Effector CD8-positive, alpha-beta T cell (primary cell): ENCODE results near the gene USP17L13.
"Not testable (repeated sequence)": the region's sequence is repeated elsewhere in the genome, so short reads cannot be mapped to it uniquely, and the experiment has no call there.

Experiments
- DNase-seq: peaks from one replicate; lab custom pipeline; 2025; lab: John Stamatoyannopoulos, UW
- total RNA-seq, 4 experiments: gene quantifications; one replicate each; lab custom pipeline; 2026; lab: John Stamatoyannopoulos, UW

USP17L13 gene, protein sequence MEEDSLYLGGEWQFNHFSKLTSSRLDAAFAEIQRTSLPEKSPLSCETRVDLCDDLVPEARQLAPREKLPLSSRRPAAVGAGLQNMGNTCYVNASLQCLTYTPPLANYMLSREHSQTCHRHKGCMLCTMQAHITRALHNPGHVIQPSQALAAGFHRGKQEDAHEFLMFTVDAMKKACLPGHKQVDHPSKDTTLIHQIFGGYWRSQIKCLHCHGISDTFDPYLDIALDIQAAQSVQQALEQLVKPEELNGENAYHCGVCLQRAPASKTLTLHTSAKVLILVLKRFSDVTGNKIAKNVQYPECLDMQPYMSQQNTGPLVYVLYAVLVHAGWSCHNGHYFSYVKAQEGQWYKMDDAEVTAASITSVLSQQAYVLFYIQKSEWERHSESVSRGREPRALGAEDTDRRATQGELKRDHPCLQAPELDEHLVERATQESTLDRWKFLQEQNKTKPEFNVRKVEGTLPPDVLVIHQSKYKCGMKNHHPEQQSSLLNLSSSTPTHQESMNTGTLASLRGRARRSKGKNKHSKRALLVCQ
- 0 reads per million in 4 experiments for total RNA-seq

GRCh38 chr4:9224596-9224995, at the start of gene USP17L13:
Gene USP17L13 (plus strand): TSS chr4:9224896. CDS start chr4:9224896, 0 bp downstream.
- not testable (repeated sequence) for DNase-seq

DNA sequence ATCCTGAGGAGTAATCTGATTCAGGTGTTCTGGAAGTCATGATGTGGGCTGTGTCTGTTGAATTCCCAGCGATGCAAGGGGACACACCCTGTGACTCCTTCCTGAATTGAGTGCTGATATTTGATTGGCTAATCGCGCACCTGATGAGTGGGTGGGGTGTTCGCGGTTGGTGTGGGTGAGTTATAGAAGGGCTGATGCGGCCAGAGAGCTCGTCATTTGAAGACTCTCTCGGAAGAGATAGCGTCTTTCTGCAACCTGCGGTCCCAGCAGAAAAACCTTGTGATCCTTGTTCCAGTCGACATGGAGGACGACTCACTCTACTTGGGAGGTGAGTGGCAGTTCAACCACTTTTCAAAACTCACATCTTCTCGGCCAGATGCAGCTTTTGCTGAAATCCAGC, 14.3 kb upstream of the USP17L13 start, which contains the start of gene USP17L10:
Gene USP17L10 (plus strand): TSS at position 301 of the 400 bp plus-strand sequence. CDS start 0 bp downstream, at position 301.
- not testable (repeated sequence) for DNase-seq

DNA sequence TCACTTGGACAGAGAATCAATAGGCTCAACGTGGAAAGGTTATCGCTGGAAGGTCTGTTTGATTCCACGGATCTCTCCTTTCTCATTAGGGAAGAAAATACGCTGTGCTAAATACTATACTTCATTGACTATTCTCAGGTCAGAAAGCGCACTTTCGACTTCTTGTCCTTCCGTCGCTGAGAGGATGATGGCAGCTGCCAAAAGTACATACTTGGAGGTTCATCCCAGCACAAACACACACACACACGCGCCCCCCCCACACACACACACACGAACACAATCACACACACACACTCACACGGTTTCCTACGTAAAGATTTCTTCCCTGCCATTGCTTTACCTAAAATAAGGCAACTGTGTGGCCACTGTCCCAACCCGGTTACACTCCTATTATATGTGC, 10.0 kb upstream of the USP17L13 start:
- not testable (repeated sequence) for DNase-seq

DNA sequence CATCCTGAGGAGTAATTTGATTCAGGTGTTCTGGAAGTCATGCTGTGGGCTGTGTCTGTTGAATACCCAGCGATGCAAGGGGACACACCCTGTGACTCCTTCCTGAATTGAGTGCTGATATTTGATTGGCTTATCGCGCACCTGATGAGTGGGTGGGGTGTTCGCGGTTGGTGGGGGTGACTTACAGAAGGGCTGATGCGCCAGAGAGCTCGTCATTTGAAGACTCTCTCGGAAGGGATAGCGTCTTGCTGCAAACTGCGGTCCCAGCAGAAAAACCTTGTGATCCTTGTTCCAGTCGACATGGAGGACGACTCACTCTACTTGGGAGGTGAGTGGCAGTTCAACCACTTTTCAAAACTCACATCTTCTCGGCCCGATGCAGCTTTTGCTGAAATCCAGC, 9.6 kb upstream of the USP17L13 start, which contains the start of gene USP17L11:
Gene USP17L11 (plus strand): TSS at position 301 of the 400 bp plus-strand sequence. CDS start 0 bp downstream, at position 301.
- not testable (repeated sequence) for DNase-seq

DNA sequence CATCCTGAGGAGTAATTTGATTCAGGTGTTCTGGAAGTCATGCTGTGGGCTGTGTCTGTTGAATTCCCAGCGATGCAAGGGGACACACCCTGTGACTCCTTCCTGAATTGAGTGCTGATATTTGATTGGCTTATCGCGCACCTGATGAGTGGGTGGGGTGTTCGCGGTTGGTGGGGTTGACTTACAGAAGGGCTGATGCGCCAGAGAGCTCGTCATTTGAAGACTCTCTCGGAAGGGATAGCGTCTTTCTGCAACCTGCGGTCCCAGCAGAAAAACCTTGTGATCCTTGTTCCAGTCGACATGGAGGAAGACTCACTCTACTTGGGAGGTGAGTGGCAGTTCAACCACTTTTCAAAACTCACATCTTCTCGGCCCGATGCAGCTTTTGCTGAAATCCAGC, 4.8 kb upstream of the USP17L13 start, which contains the start of gene USP17L12:
Gene USP17L12 (plus strand): TSS at position 301 of the 400 bp plus-strand sequence. CDS start 0 bp downstream, at position 301.
- DNase-seq: not testable (repeated sequence)

GRCh38 chr4:9230249-9230648, 5.6 kb downstream of the USP17L13 start:
- DNase-seq: not testable (repeated sequence)

GRCh38 chr4:9234085-9234484, 9.4 kb downstream of the USP17L13 start, which contains the start of gene USP17L15:
Gene USP17L15 (plus strand): TSS chr4:9234385. CDS start chr4:9234385, 0 bp downstream.
- not testable (repeated sequence) for DNase-seq

DNA sequence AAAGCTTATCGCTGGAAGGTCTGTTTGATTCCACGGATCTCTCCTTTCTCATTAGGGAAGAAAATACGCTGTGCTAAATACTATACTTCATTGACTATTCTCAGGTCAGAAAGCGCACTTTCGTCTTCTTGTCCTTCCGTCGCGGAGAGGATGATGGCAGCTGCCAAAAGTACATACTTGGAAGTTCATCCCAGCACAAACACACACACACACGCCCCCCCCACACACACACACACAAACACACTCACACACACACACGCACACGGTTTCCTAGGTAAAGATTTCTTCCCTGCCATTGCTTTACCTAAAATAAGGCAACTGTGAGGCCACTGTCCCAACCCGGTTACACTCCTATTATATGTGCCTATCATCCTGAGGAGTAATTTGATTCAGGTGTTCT, 13.8 kb downstream of the USP17L13 start:
- not testable (repeated sequence) for DNase-seq

GRCh38 chr4:9243579-9243978, 18.9 kb downstream of the USP17L13 start, which contains the start of gene USP17L17:
Gene USP17L17 (plus strand): TSS chr4:9243879. CDS start chr4:9243879, 0 bp downstream.
- DNase-seq: not testable (repeated sequence)

- DNase-seq: not testable (repeated sequence)
These were observed 23.4 kb downstream of the USP17L13 start, which contains the start of gene USP17L18 for GRCh38 chr4:9247953-9248680. Gene USP17L18 (plus strand): TSS chr4:9248630. CDS start chr4:9248630, 0 bp downstream.

DNA sequence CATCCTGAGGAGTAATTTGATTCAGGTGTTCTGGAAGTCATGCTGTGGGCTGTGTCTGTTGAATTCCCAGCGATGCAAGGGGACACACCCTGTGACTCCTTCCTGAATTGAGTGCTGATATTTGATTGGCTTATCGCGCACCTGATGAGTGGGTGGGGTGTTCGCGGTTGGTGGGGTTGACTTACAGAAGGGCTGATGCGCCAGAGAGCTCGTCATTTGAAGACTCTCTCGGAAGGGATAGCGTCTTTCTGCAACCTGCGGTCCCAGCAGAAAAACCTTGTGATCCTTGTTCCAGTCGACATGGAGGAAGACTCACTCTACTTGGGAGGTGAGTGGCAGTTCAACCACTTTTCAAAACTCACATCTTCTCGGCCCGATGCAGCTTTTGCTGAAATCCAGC, 28.4 kb downstream of the USP17L13 start, which contains the start of gene USP17L19:
Gene USP17L19 (plus strand): TSS at position 301 of the 400 bp plus-strand sequence. CDS start 0 bp downstream, at position 301.
- DNase-seq: not testable (repeated sequence)

DNA sequence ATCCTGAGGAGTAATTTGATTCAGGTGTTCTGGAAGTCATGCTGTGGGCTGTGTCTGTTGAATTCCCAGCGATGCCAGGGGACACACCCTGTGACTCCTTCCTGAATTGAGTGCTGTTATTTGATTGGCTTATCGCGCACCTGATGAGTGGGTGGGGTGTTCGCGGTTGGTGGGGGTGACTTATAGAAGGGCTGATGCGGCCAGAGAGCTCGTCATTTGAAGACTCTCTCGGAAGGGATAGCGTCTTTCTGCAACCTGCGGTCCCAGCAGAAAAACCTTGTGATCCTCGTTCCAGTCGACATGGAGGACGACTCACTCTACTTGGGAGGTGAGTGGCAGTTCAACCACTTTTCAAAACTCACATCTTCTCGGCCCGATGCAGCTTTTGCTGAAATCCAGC, 33.1 kb downstream of the USP17L13 start, which contains the start of gene USP17L20:
Gene USP17L20 (plus strand): TSS at position 301 of the 400 bp plus-strand sequence. CDS start 0 bp downstream, at position 301.
- not testable (repeated sequence) for DNase-seq

DNA sequence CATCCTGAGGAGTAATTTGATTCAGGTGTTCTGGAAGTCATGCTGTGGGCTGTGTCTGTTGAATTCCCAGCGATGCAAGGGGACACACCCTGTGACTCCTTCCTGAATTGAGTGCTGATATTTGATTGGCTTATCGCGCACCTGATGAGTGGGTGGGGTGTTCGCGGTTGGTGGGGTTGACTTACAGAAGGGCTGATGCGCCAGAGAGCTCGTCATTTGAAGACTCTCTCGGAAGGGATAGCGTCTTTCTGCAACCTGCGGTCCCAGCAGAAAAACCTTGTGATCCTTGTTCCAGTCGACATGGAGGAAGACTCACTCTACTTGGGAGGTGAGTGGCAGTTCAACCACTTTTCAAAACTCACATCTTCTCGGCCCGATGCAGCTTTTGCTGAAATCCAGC, 37.9 kb downstream of the USP17L13 start, which contains the start of gene USP17L21:
Gene USP17L21 (plus strand): TSS at position 301 of the 400 bp plus-strand sequence. CDS start 0 bp downstream, at position 301.
- not testable (repeated sequence) for DNase-seq

DNA sequence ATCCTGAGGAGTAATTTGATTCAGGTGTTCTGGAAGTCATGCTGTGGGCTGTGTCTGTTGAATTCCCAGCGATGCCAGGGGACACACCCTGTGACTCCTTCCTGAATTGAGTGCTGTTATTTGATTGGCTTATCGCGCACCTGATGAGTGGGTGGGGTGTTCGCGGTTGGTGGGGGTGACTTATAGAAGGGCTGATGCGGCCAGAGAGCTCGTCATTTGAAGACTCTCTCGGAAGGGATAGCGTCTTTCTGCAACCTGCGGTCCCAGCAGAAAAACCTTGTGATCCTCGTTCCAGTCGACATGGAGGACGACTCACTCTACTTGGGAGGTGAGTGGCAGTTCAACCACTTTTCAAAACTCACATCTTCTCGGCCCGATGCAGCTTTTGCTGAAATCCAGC, 42.6 kb downstream of the USP17L13 start, which contains the start of gene USP17L22:
Gene USP17L22 (plus strand): TSS at position 301 of the 400 bp plus-strand sequence. CDS start 0 bp downstream, at position 301.
- not testable (repeated sequence) for DNase-seq

DNA sequence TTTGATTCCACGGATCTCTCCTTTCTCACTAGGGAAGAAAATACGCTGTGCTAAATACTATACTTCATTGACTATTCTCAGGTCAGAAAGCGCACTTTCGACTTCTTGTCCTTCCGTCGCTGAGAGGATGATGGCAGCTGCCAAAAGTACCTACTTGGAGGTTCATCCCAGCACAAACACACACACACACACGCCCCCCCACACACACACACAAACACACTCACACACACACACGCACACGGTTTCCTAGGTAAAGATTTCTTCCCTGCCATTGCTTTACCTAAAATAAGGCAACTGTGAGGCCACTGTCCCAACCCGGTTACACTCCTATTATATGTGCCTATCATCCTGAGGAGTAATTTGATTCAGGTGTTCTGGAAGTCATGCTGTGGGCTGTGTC, 47.0 kb downstream of the USP17L13 start:
- DNase-seq: not testable (repeated sequence)
